SK-N-SH (cell line): ENCODE data around the gene HSD17B1. TPM values are rescaled to one million over a fixed set of nuclear protein-coding genes. Genes with fewer than 3 reads are reported as not detected.

Experiments
- CTCF ChIA-PET: fragments of 300-600, 350-600 bp; formaldehyde crosslinking; extraction: SDS; loops from one replicate; lab custom pipeline; 2021; lab: Yijun Ruan, JAX
- POLR2A ChIA-PET: fragments of 350-600 bp; sonication (Branson Sonifier 250); formaldehyde crosslinking; extraction: SDS; loops from one replicate; lab custom pipeline; 2020; ENCODE audit warnings: antibody characterized with exemption, inconsistent platforms; lab: Yijun Ruan, JAX
- DNase-seq: peaks from one replicate; pipeline ENCODE4 v3.0.0; 2012
- H2AFZ ChIP-seq: fragments of 200-600 bp; sonication (generic); 2 replicates; pipeline ENCODE4 v1.8.1; 2016; ENCODE audit warnings: antibody characterized with exemption, mild to moderate bottlenecking, low read depth
- H3F3A ChIP-seq: fragments of 200-600 bp; sonication (generic); replicated peaks from 2 replicates; pipeline ENCODE3; 2016; ENCODE audit warnings: antibody characterized with exemption, mild to moderate bottlenecking; ENCODE audit not compliant: insufficient read depth
- H3K27ac ChIP-seq, 2 experiments: fragments of 200-500 bp in 1 of 2; fragments of 200-600 bp in 1 of 2; sonication (Bioruptor generic) in 1 of 2; sonication (generic), shearing (Covaris generic) in 1 of 2; 2 replicates each; pipeline versions ENCODE4 v1.5.1 to v1.6.1; 2014 to 2016; ENCODE audit warnings: low read depth in 2 of 2, inconsistent platforms in 1 of 2, low read length in 1 of 2, mild to moderate bottlenecking in 1 of 2, mixed read lengths in 1 of 2
- H3K27me3 ChIP-seq: fragments of 200-600 bp; sonication (generic), shearing (Covaris generic); 2 replicates; pipeline ENCODE4 v1.6.1; 2016; ENCODE audit warnings: mixed run types; ENCODE audit not compliant: insufficient read depth
- H3K36me3 ChIP-seq, 2 experiments: fragments of 200-500 bp in 1 of 2; fragments of 200-600 bp in 1 of 2; sonication (Bioruptor generic) in 1 of 2; sonication (generic) in 1 of 2; replicated peaks in 1 of 2; 2 replicates each; pipeline versions ENCODE3 to v1.5.1; 2014 to 2016; ENCODE audit warnings: low read length in 1 of 2, mild to moderate bottlenecking in 1 of 2; ENCODE audit not compliant: insufficient read depth in 2 of 2, control insufficient read depth in 1 of 2
- H3K4me1 ChIP-seq, 2 experiments: fragments of 200-500 bp in 1 of 2; fragments of 200-600 bp in 1 of 2; sonication (Bioruptor generic) in 1 of 2; sonication (generic), shearing (Covaris generic) in 1 of 2; 2 replicates each; pipeline versions ENCODE4 v1.5.1 to v1.6.1; 2014 to 2016; ENCODE audit warnings: low read depth in 1 of 2, low read length in 1 of 2, mixed run types in 1 of 2; ENCODE audit not compliant: insufficient read depth in 2 of 2, control insufficient read depth in 1 of 2
- H3K4me2 ChIP-seq: fragments of 200-600 bp; sonication (generic), shearing (Covaris generic); 2 replicates; pipeline ENCODE4 v1.6.1; 2017; ENCODE audit warnings: mixed run types
- H3K4me3 ChIP-seq, 2 experiments: fragments of 200-500 bp in 1 of 2; fragments of 200-600 bp in 1 of 2; sonication (Bioruptor generic) in 1 of 2; sonication (generic), shearing (Covaris generic) in 1 of 2; 2 replicates each; pipeline versions ENCODE4 v1.5.1 to v1.8.1; 2014 to 2016; ENCODE audit warnings: low read depth in 2 of 2, inconsistent platforms in 1 of 2, low read length in 1 of 2, mild to moderate bottlenecking in 1 of 2, mixed read lengths in 1 of 2, moderate library complexity in 1 of 2
- H3K79me2 ChIP-seq: fragments of 200-600 bp; sonication (generic); 2 replicates; pipeline ENCODE4 v1.8.1; 2017; ENCODE audit warnings: mild to moderate bottlenecking; ENCODE audit not compliant: insufficient read depth
- H3K9ac ChIP-seq: fragments of 200-600 bp; sonication (generic); 2 replicates; pipeline ENCODE4 v1.6.1; 2017; ENCODE audit warnings: mixed run types
- H3K9me2 ChIP-seq: fragments of 200-600 bp; sonication (generic); 2 replicates; pipeline ENCODE4 v1.6.1; 2017; ENCODE audit warnings: mixed run types
- H3K9me3 ChIP-seq: fragments of 200-600 bp; sonication (generic); 2 replicates; pipeline ENCODE4 v1.6.1; 2017; ENCODE audit warnings: mixed run types, mild to moderate bottlenecking, moderate library complexity
- H4K20me1 ChIP-seq: fragments of 200-600 bp; sonication (generic); 2 replicates; pipeline ENCODE4 v1.6.1; 2017; ENCODE audit warnings: mild to moderate bottlenecking, mixed run types; ENCODE audit not compliant: insufficient read depth
- CHD2 ChIP-seq: fragments of 150-350 bp; IDR thresholded peaks from 2 replicates; pipeline ENCODE4 v1.6.1; 2018; ENCODE audit warnings: low read length; ENCODE audit not compliant: partially characterized antibody
- CTCF ChIP-seq: fragments of 200-600 bp; sonication (generic); IDR thresholded peaks from 2 replicates; pipeline ENCODE4 v1.6.1; 2017; ENCODE audit warnings: antibody characterized with exemption, mild to moderate bottlenecking, moderate library complexity
- ELF1 ChIP-seq: IDR thresholded peaks from 2 replicates; pipeline ENCODE4 v1.4.0; 2012
- EP300 ChIP-seq, 2 experiments: IDR thresholded peaks; 2 replicates each; pipeline versions ENCODE4 v1.4.0 to v1.6.1; 2012; ENCODE audit warnings: borderline replicate concordance in 1 of 2, low read depth in 1 of 2, low read length in 1 of 2
- EZH2phosphoT487 ChIP-seq: fragments of 200-600 bp; sonication (generic); IDR thresholded peaks from 2 replicates; pipeline ENCODE4 v1.6.1; 2017; ENCODE audit warnings: low read depth, mixed run types, mild to moderate bottlenecking, antibody characterized with exemption, moderate library complexity, borderline replicate concordance
- IRF3 ChIP-seq: fragments of 150-350 bp; IDR thresholded peaks from 2 replicates; pipeline ENCODE4 v1.6.1; 2016; ENCODE audit warnings: mild to moderate bottlenecking, low read depth, low read length
- JUND ChIP-seq: IDR thresholded peaks from 2 replicates; pipeline ENCODE4 v1.4.0; 2012
- MXI1 ChIP-seq: IDR thresholded peaks from 2 replicates; pipeline ENCODE4 v1.6.1; 2012; ENCODE audit warnings: mild to moderate bottlenecking, low read depth, low read length, improper control_type of control experiment
- NFIC ChIP-seq: IDR thresholded peaks from 2 replicates; pipeline ENCODE4 v1.4.0; 2012; ENCODE audit warnings: borderline replicate concordance
- NRF1 ChIP-seq: IDR thresholded peaks from 2 replicates; pipeline ENCODE4 v1.6.1; 2012; ENCODE audit warnings: low read depth, mild to moderate bottlenecking, low read length
- PBX3 ChIP-seq: IDR thresholded peaks from 2 replicates; pipeline ENCODE4; 2012
- RAD21 ChIP-seq: IDR thresholded peaks from 2 replicates; pipeline ENCODE4 v1.6.1; 2012; ENCODE audit warnings: mild to moderate bottlenecking, low read length
- RFX5 ChIP-seq: IDR thresholded peaks from 2 replicates; pipeline ENCODE4 v1.6.1; 2012; ENCODE audit warnings: mild to moderate bottlenecking, improper control_type of control experiment, low read length
- RXRA ChIP-seq: IDR thresholded peaks from 2 replicates; pipeline ENCODE4 v1.4.0; 2012; ENCODE audit warnings: low read depth, mild to moderate bottlenecking, borderline replicate concordance
- SIN3A ChIP-seq: IDR thresholded peaks from 2 replicates; pipeline ENCODE4 v1.6.1; 2012; ENCODE audit warnings: low read depth, mild to moderate bottlenecking, low read length, moderate library complexity, borderline replicate concordance
- SMC3 ChIP-seq: IDR thresholded peaks from 2 replicates; pipeline ENCODE4 v1.6.1; 2012; ENCODE audit warnings: low read depth, low read length, improper control_type of control experiment
- TAF1 ChIP-seq: IDR thresholded peaks from 2 replicates; pipeline ENCODE4 v1.6.1; 2012; ENCODE audit warnings: low read depth, mild to moderate bottlenecking, low read length, moderate library complexity, borderline replicate concordance
- USF1 ChIP-seq: IDR thresholded peaks from 2 replicates; pipeline ENCODE4 v1.4.0; 2012; ENCODE audit warnings: low read depth, borderline replicate concordance
- WGBS: methylation state at CpG from one replicate; pipeline ENCODE4 v1.1.6; 2017; ENCODE audit warnings: low lambda C conversion rate; 5-methylcytosine and 5-hydroxymethylcytosine counted together
- polyA plus RNA-seq, 3 experiments: library from polyadenylated mRNA; depleted of rRNA; stranded (reverse); fragments of >200 nt; gene quantifications; 2 replicates each; pipeline ENCODE4 v1.2.3, GENCODE V29; 2012

HSD17B1 gene
- polyA plus RNA-seq, 1 of the 3 experiments (the other 2 are of a cell fraction), result 1.3 TPM

- TF ChIP-seq IRF3, result no peak
- TF ChIP-seq JUND, result no peak
- no peak for TF ChIP-seq ELF1
- TF ChIP-seq CTCF, result no peak
- TF ChIP-seq CHD2, result no peak
- no peak for TF ChIP-seq NFIC
- TF ChIP-seq RAD21, result no peak
- no peak for TF ChIP-seq PBX3
- no peak for TF ChIP-seq NRF1
- TF ChIP-seq EP300 (IDR thresholded peaks at IDR 0.05; ENCODE audit: borderline replicate concordance in 1 of 2, low read depth in 1 of 2, low read length in 1 of 2), result no peak
- TF ChIP-seq USF1, result no peak
- TF ChIP-seq, all 33 proteins: peak for 0
Measured at GRCh38 chr17:42590886-42591285, 38.2 kb downstream of the HSD17B1 start (continued).

GRCh38 chr17:42591411-42591810 lies 38.7 kb downstream of the HSD17B1 start:
- ChIA-PET POLR2A (no interaction called here), CTCF (interaction anchor here (3.6 kb wide), 1 partner anchor 13 kb away, joined by 22 read pairs; the partner anchor contains the start of gene PSMC3IP)
- Histone ChIP-seq H3K9me2 (no peaks in the 10 kb centered on the region), H3K4me2 (no peak overlapping the region), H3K36me3 (peaks cover 20 to 34% of the 10 kb centered on the region in 2 experiments), H3K9ac (no peak overlapping the region), H4K20me1 (peaks cover 15% of the 10 kb centered on the region; the same call in 1 of the 2 replicates), H3K79me2 (peaks cover 58% of the 10 kb centered on the region), H3K27me3 (no peaks in the 10 kb centered on the region), H3K27ac (no peak overlapping the region), H2AFZ (no peak overlapping the region), H3F3A (peaks cover under 1% of the 10 kb centered on the region), H3K9me3 (no peaks in the 10 kb centered on the region), H3K4me1 (no peaks in the 10 kb centered on the region; a peak in 1 of 4 replicates), H3K4me3 (no peak overlapping the region)
- TF ChIP-seq SMC3 (no peak), NFIC (no peak), RXRA (no peak), EZH2phosphoT487 (no peak), TAF1 (no peak), CHD2 (no peak), RFX5 (no peak), SIN3A (no peak), MXI1 (no peak)
- WGBS, result 97% methylated on average over 9 of the region's 9 CpGs
- DNase-seq, result no peak
